ENCODE results near the gene ATP1B3. TPM values are rescaled to one million over a fixed set of nuclear protein-coding genes. Genes with fewer than 3 reads are reported as not detected.
"Not testable (repeated sequence)": the region's sequence is repeated elsewhere in the genome, so short reads cannot be mapped to it uniquely, and the experiment has no call there.

The ATP1B3 gene
- total RNA-seq, 6 experiments from 2014 or later = 219 to 273 (median 247) TPM

DNA sequence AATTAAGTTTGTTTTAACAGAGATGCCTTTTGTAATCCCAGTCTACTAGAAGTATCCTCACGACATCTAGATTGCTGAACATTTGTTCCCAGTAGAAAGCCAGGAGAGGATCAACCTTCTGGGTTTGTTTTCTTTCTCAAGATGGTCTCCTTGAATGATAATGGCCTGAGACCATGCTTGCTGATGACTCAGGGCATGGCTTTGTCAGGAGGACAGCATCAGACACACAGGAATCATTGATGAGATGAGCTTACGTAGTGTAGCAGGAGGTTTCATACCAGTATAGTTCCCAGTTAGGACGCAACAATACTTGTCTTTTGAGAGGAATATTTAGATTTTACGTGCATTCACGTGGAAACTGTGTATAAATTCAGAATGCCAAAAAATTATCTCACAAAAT, 38.6 kb downstream of the ATP1B3 start:
- TF ChIP-seq, protein P1, sequence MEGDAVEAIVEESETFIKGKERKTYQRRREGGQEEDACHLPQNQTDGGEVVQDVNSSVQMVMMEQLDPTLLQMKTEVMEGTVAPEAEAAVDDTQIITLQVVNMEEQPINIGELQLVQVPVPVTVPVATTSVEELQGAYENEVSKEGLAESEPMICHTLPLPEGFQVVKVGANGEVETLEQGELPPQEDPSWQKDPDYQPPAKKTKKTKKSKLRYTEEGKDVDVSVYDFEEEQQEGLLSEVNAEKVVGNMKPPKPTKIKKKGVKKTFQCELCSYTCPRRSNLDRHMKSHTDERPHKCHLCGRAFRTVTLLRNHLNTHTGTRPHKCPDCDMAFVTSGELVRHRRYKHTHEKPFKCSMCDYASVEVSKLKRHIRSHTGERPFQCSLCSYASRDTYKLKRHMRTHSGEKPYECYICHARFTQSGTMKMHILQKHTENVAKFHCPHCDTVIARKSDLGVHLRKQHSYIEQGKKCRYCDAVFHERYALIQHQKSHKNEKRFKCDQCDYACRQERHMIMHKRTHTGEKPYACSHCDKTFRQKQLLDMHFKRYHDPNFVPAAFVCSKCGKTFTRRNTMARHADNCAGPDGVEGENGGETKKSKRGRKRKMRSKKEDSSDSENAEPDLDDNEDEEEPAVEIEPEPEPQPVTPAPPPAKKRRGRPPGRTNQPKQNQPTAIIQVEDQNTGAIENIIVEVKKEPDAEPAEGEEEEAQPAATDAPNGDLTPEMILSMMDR (IDR thresholded peaks at IDR 0.05) = no peak
- Mint-ChIP-seq H3K36me3 (ENCODE audit: low read depth) (peaks cover 33% of the 10 kb centered on the region), H3K4me1 (ENCODE audit: low read depth) (peaks cover 18% of the 10 kb centered on the region), H3K27me3 (ENCODE audit: insufficient read depth) (no peaks in the 10 kb centered on the region; the same call in none of the 2 replicates), H3K4me3 (no peak overlapping the region), H3K9me3 (peaks cover 6% of the 10 kb centered on the region), H3K27ac (no peak overlapping the region)
- no peak for DNase-seq

DNA sequence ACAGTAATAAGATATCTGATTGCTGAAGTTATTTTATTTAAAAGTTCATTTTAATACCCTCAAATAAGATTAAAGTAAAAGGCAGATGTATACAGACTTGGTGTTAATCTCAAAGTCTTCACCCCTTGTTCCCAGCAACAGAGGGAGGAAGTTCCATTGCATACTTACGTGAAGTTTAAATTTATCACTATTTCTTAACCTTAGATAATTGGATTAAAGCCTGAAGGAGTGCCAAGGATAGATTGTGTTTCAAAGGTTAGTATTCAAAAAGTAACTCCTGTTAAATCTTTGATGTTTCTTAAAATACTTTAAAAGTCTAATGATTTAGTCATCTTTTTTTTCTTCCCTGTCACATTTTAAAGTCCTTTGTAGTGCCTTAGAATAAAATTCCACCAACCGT, 39.3 kb downstream of the ATP1B3 start:
- peaks cover 33% of the 10 kb centered on the region for H3K36me3 Mint-ChIP-seq (ENCODE audit: low read depth)
- TF ChIP-seq, protein P1 (IDR thresholded peaks at IDR 0.05) = no peak
- peaks cover 18% of the 10 kb centered on the region for H3K4me1 Mint-ChIP-seq (ENCODE audit: low read depth)
- peaks cover 6% of the 10 kb centered on the region for H3K9me3 Mint-ChIP-seq
- no peak for DNase-seq
- no peaks in the 10 kb centered on the region; the same call in none of the 2 replicates for H3K27me3 Mint-ChIP-seq (ENCODE audit: insufficient read depth)
- no peak overlapping the region for H3K4me3 Mint-ChIP-seq
- no peak overlapping the region for H3K27ac Mint-ChIP-seq

DNA sequence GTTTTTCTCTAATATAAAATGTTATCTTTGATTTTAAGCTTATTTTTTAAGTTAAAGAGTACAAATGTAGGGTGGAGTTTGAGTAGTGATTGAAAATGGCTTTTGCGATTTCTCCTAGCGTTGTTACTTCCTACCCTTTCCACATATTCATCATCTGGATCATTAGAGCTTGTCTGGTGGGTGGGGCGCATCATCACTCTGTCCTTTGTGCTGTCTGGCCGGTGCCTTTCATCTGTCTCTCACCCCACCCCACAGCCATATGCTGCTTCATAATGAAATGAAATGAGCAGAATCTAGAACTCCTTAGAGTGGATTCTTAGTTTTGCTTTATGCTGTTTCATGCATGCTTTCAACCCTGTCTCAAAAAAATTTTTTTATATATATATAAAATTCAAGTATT, 44.3 kb downstream of the ATP1B3 start:
- no peak for DNase-seq
- H3K9me3 Mint-ChIP-seq = no peaks in the 10 kb centered on the region
- TF ChIP-seq, protein P1 (IDR thresholded peaks at IDR 0.05) = no peak
- no peak overlapping the region for H3K4me3 Mint-ChIP-seq
- H3K27ac Mint-ChIP-seq = no peak overlapping the region
- peaks cover under 1% of the 10 kb centered on the region; the same call in 1 of the 2 replicates for H3K27me3 Mint-ChIP-seq (ENCODE audit: insufficient read depth)
- peaks cover 8% of the 10 kb centered on the region; the same call in 1 of the 2 replicates for H3K4me1 Mint-ChIP-seq (ENCODE audit: low read depth)
- peaks cover 30% of the 10 kb centered on the region for H3K36me3 Mint-ChIP-seq (ENCODE audit: low read depth)

DNA sequence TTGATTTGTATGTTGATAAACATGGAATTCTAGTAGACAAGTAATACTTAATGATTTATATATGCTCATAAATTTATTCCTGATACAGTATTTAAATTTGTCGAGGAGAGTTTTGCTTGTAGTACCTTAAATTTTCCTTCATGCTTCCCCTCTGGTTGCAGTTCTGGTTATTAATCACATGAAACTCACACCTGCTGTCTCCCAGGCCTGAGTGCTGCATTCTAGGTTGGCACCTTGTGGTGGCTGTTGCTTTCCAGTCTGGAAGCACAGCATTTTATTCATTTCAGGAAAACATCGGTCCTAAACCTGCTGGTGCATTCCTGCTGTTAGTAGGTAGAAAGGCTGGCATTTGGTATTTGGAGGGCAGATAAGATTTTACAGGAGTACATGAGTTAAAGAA, 44.9 kb downstream of the ATP1B3 start:
- Mint-ChIP-seq H3K9me3 (no peaks in the 10 kb centered on the region), H3K27me3 (ENCODE audit: insufficient read depth) (peaks cover 2% of the 10 kb centered on the region; the same call in 1 of the 2 replicates), H3K36me3 (ENCODE audit: low read depth) (peaks cover 32% of the 10 kb centered on the region), H3K27ac (no peak overlapping the region), H3K4me3 (no peak overlapping the region), H3K4me1 (ENCODE audit: low read depth) (peaks cover 2% of the 10 kb centered on the region; the same call in 1 of the 2 replicates)
- TF ChIP-seq, protein P1 (IDR thresholded peaks at IDR 0.05) = no peak
- no peak for DNase-seq

DNA sequence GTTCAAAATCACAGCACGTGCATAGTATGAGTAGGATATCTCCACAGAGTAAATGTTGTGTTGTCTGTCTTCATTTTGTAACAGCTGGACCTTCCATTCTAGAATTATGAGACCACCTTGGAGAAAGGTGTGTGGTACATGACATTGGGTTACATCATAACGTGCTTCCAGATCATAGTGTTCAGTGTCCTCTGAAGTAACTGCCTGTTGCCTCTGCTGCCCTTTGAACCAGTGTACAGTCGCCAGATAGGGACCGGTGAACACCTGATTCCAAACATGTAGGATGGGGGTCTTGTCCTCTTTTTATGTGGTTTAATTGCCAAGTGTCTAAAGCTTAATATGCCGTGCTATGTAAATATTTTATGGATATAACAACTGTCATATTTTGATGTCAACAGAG, 49.2 kb downstream of the ATP1B3 start:
- not testable (repeated sequence) for H3K27me3 Mint-ChIP-seq (ENCODE audit: insufficient read depth); H3K27ac Mint-ChIP-seq; DNase-seq; H3K4me1 Mint-ChIP-seq (ENCODE audit: low read depth); H3K4me3 Mint-ChIP-seq; H3K9me3 Mint-ChIP-seq
- peaks cover 48% of the 10 kb centered on the region for H3K36me3 Mint-ChIP-seq (ENCODE audit: low read depth)

DNA sequence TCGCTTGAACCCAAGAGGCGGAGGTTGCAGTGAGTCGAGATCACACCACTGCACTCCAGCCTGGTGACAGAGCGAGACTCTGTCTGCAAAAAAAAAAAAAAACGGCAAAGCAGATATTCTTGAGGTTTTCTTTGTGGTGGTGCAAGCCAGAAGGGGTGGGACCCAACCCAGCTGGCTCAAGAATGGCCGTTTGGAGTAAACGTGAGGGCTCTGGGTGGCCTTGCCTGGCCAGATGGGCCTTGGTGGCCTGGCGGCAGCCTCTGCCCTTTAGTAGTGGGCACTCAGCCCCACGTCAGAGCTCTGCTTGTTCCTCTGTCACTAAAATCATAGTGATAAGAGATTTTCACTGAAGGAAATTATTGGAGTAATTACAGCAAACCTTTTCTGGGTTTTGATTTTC, 50.5 kb downstream of the ATP1B3 start:
- no peaks in the 10 kb centered on the region for H3K9me3 Mint-ChIP-seq
- no peak for DNase-seq
- H3K27ac Mint-ChIP-seq = no peak overlapping the region
- TF ChIP-seq, protein P1 (IDR thresholded peaks at IDR 0.05) = no peak
- no peaks in the 10 kb centered on the region for H3K4me1 Mint-ChIP-seq (ENCODE audit: low read depth)
- H3K36me3 Mint-ChIP-seq (ENCODE audit: low read depth) = peaks cover 41% of the 10 kb centered on the region
- H3K4me3 Mint-ChIP-seq = no peak overlapping the region
- H3K27me3 Mint-ChIP-seq (ENCODE audit: insufficient read depth) = peaks cover 8% of the 10 kb centered on the region

Measured in HFFc6 (cell line).